Panc1 (cell line): ENCODE measurements around the gene TIMM22. TPM values are rescaled to one million over a fixed set of nuclear protein-coding genes. Genes with fewer than 3 reads are reported as not detected.

Experiments used
- ATAC-seq: fragments of 200-7000 bp; cut with Tn5 transposase; 2 replicates; pipeline ENCODE4 v1.9.1; 2020; ENCODE audit warnings: mild to moderate bottlenecking, moderate library complexity
- BruUV-seq: library from RNA; stranded (reverse); fragments of 400-500 nt; replicated peaks from 2 replicates; lab custom pipeline; 2021; lab: Mats Ljungman, UMichigan
- CTCF ChIA-PET: fragments of 300-600 bp; sonication (Branson Sonifier 250); formaldehyde crosslinking; loops from one replicate; lab custom pipeline; 2022; ENCODE audit warnings: antibody characterized with exemption; lab: Charles Lee
- POLR2A ChIA-PET: fragments of 300-600 bp; sonication (Branson Sonifier 250); formaldehyde crosslinking; loops from one replicate; lab custom pipeline; 2022; ENCODE audit warnings: antibody characterized with exemption; lab: Charles Lee
- DNase-seq: peaks from one replicate; pipeline ENCODE4 v3.0.0-alpha.2; 2010; ENCODE audit warnings: low read depth, low spot score
- H3K27ac ChIP-seq: 2 replicates; pipeline ENCODE4 v1.5.1; 2011; ENCODE audit warnings: mild to moderate bottlenecking, low read length, inconsistent platforms
- H3K27me3 ChIP-seq: fragments of 200-500 bp; sonication (Bioruptor generic); 2 replicates; pipeline ENCODE4 v1.6.0; 2014; ENCODE audit warnings: low read length, inconsistent platforms; ENCODE audit not compliant: control insufficient read depth, insufficient read depth
- H3K36me3 ChIP-seq: fragments of 200-500 bp; sonication (Bioruptor generic); 2 replicates; pipeline ENCODE4 v1.5.1; 2014; ENCODE audit warnings: inconsistent platforms, mild to moderate bottlenecking, low read length, moderate library complexity; ENCODE audit not compliant: control insufficient read depth, insufficient read depth
- H3K4me1 ChIP-seq: 2 replicates; pipeline ENCODE4 v1.5.1; 2011; ENCODE audit warnings: inconsistent platforms, mild to moderate bottlenecking, low read length, moderate library complexity; ENCODE audit not compliant: control insufficient read depth, insufficient read depth
- H3K4me3 ChIP-seq, 2 experiments: 2 replicates each; pipeline ENCODE4 v1.5.1; 2011 to 2012; ENCODE audit warnings: low read depth in 2 of 2, low read length in 2 of 2, mild to moderate bottlenecking in 2 of 2, inconsistent platforms in 1 of 2, moderate library complexity in 1 of 2
- H3K9me3 ChIP-seq: fragments of 200-500 bp; sonication (Bioruptor generic); 2 replicates; pipeline ENCODE4 v1.5.1; 2014; ENCODE audit warnings: low read depth, mild to moderate bottlenecking, inconsistent platforms, low read length, moderate library complexity; ENCODE audit not compliant: control insufficient read depth, insufficient read depth
- CTCF ChIP-seq: fragments of 450-650 bp; IDR thresholded peaks from 2 replicates; pipeline ENCODE4 v1.5.1; 2017; ENCODE audit warnings: mild to moderate bottlenecking
- POLR2AphosphoS5 ChIP-seq: IDR thresholded peaks from 2 replicates; pipeline ENCODE4 v1.6.1; 2012; ENCODE audit warnings: mild to moderate bottlenecking, low read depth, low read length, moderate library complexity
- SIN3A ChIP-seq: IDR thresholded peaks from 2 replicates; pipeline ENCODE4 v1.6.1; 2012; ENCODE audit warnings: low read depth, mild to moderate bottlenecking, low read length, moderate library complexity, borderline replicate concordance; ENCODE audit not compliant: insufficient read depth
- TCF7L2 ChIP-seq: IDR thresholded peaks from 2 replicates; pipeline ENCODE4 v1.6.1; 2011; ENCODE audit warnings: mild to moderate bottlenecking, low read depth, low read length, inconsistent platforms
- in situ Hi-C: cut with HindIII; loops from 2 replicates; pipeline ENCODE4 v1.10.0; 2016; ENCODE audit warnings: low sequenced_read_pairs, low pct_unique_long_range_greater_than_20kb
- intact Hi-C: fragments of 100-400 bp; cut with micrococcal nuclease; formaldehyde crosslinking; loops from one replicate; pipeline ENCODE4 v1.10.0; 2022; ENCODE audit not compliant: unreplicated experiment
- total RNA-seq: library from RNA; stranded (reverse); gene quantifications from one replicate; pipeline ENCODE4 v1.2.1, GENCODE V29; 2021; ENCODE audit not compliant: unreplicated experiment
- TF ChIP-seq, protein P1 (sequence below), 2 experiments: IDR thresholded peaks; 2 replicates each; pipeline ENCODE4 v1.6.1; 2011 to 2012; ENCODE audit warnings: low read depth in 2 of 2, control low read depth in 1 of 2, low read length in 1 of 2, mild to moderate bottlenecking in 1 of 2, moderate library complexity in 1 of 2; ENCODE audit not compliant: insufficient read depth in 1 of 2

The TIMM22 gene
- total RNA-seq, 1 experiment from 2014 or later = 10.2 TPM

- TF ChIP-seq POLR2AphosphoS5 = no peak
- TF ChIP-seq CTCF = no peak
- no peaks in the 10 kb centered on the region for H3K27me3 ChIP-seq
- CTCF ChIA-PET = no interaction called here
- H3K36me3 ChIP-seq = no peaks in the 10 kb centered on the region
- H3K27ac ChIP-seq = no peak overlapping the region
- BruUV-seq = no TSS peak
- intact Hi-C loops = no loop called here
- in situ Hi-C loops = no loop called here
- H3K9me3 ChIP-seq = no peaks in the 10 kb centered on the region
- peaks cover 6% of the 10 kb centered on the region for H3K4me1 ChIP-seq
- no peak for DNase-seq
- no peak overlapping the region for H3K4me3 ChIP-seq
- POLR2A ChIA-PET = no interaction called here
- no peak for ATAC-seq
Observed at GRCh38 chr17:1039511-1040215, 42.7 kb downstream of the TIMM22 start.

DNA sequence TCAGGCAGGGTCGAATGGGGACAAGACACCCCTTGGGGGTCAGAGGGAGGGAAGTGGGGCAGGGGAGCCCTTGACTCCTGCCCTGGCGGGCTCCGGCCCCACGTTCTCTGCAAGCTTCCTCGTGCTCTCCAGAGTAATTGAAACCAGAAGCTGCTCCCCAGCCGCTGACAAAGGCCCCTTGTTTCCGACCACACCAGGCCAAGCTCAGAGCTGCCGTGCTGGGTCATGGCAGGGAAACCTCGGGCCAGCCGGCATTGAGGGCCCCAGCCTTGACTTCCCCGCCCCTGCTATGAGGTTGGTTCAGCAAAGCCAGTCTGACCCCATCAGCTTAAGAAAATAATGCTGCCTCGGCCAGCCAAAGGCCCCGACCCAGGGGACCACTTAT lies 43.3 kb downstream of the TIMM22 start:
- no peak for DNase-seq
- no TSS peak for BruUV-seq
- peaks cover 6% of the 10 kb centered on the region for H3K4me1 ChIP-seq
- no peak overlapping the region for H3K27ac ChIP-seq
- in situ Hi-C loops (no loop called here), intact Hi-C loops (no loop called here)
- H3K27me3 ChIP-seq = no peaks in the 10 kb centered on the region
- peaks cover 3% of the 10 kb centered on the region; the same call in 1 of the 2 replicates for H3K36me3 ChIP-seq
- no peaks in the 10 kb centered on the region for H3K9me3 ChIP-seq
- no peak for ATAC-seq
- CTCF ChIA-PET = no interaction called here
- no peak overlapping the region for H3K4me3 ChIP-seq
- POLR2A ChIA-PET = no interaction called here
- no peak for TF ChIP-seq TCF7L2
- TF ChIP-seq CTCF = no peak

- BruUV-seq = no TSS peak
- intact Hi-C loops = no loop called here
- POLR2A ChIA-PET = no interaction called here
- DNase-seq (no peak), ATAC-seq (no peak)
- Histone ChIP-seq H3K36me3 (peaks cover 3% of the 10 kb centered on the region; the same call in 1 of the 2 replicates), H3K27ac (no peak overlapping the region), H3K9me3 (no peaks in the 10 kb centered on the region), H3K4me3 (no peak overlapping the region), H3K27me3 (no peaks in the 10 kb centered on the region), H3K4me1 (no peaks in the 10 kb centered on the region)
- TF ChIP-seq POLR2AphosphoS5 (no peak), SIN3A (no peak), CTCF (no peak), TCF7L2 (no peak)
- TF ChIP-seq, protein P1, sequence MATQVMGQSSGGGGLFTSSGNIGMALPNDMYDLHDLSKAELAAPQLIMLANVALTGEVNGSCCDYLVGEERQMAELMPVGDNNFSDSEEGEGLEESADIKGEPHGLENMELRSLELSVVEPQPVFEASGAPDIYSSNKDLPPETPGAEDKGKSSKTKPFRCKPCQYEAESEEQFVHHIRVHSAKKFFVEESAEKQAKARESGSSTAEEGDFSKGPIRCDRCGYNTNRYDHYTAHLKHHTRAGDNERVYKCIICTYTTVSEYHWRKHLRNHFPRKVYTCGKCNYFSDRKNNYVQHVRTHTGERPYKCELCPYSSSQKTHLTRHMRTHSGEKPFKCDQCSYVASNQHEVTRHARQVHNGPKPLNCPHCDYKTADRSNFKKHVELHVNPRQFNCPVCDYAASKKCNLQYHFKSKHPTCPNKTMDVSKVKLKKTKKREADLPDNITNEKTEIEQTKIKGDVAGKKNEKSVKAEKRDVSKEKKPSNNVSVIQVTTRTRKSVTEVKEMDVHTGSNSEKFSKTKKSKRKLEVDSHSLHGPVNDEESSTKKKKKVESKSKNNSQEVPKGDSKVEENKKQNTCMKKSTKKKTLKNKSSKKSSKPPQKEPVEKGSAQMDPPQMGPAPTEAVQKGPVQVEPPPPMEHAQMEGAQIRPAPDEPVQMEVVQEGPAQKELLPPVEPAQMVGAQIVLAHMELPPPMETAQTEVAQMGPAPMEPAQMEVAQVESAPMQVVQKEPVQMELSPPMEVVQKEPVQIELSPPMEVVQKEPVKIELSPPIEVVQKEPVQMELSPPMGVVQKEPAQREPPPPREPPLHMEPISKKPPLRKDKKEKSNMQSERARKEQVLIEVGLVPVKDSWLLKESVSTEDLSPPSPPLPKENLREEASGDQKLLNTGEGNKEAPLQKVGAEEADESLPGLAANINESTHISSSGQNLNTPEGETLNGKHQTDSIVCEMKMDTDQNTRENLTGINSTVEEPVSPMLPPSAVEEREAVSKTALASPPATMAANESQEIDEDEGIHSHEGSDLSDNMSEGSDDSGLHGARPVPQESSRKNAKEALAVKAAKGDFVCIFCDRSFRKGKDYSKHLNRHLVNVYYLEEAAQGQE (IDR thresholded peaks at IDR 0.05; ENCODE audit: insufficient read depth in 1 of 2, low read depth in 2 of 2, low read length in 1 of 2) = no peak
- in situ Hi-C loops = no loop called here
- CTCF ChIA-PET = no interaction called here
Observed at GRCh38 chr17:1041746-1042145, 44.8 kb downstream of the TIMM22 start.
